ENCODE data around the gene ZNF397. TPM values are rescaled to one million over a fixed set of nuclear protein-coding genes. Genes with fewer than 3 reads are reported as not detected.

ZNF397 gene
- polyA plus RNA-seq, 3 donors: 3.6 to 6.6 (median 3.6) TPM

GRCh38 chr18:35192415-35192814 is 48.4 kb upstream of the ZNF397 start:
- Histone ChIP-seq H3K9ac (ENCODE audit: insufficient read depth, low read length, poor library complexity, severe bottlenecking) (no peak overlapping the region), H3K4me3 (replicated peaks in 1 of 3; ENCODE audit: low read depth in 2 of 3, low read length in 3 of 3) (no peak overlapping the region), H3K27me3 (ENCODE audit: control insufficient read depth in 2 of 2, insufficient read depth in 2 of 2, low read length in 2 of 2) (no peaks in the 10 kb centered on the region), H3K27ac (ENCODE audit: low read depth in 1 of 2, low read length in 2 of 2) (no peak overlapping the region), H3K36me3 (replicated peaks in 1 of 2; ENCODE audit: control insufficient read depth in 1 of 2, insufficient read depth in 2 of 2, low read length in 2 of 2) (no peaks in the 10 kb centered on the region), H3K79me2 (ENCODE audit: insufficient read depth, low read length) (no peaks in the 10 kb centered on the region), H3K4me1 (ENCODE audit: control insufficient read depth in 1 of 2, insufficient read depth in 2 of 2, low read length in 2 of 2) (no peaks in the 10 kb centered on the region), H3K9me3 (replicated peaks in 1 of 2; ENCODE audit: control insufficient read depth in 1 of 2, insufficient read depth in 1 of 2, low read length in 2 of 2) (no peaks in the 10 kb centered on the region), H3K4me2 (replicated peaks; ENCODE audit: extremely low read depth, low read length, poor library complexity, severe bottlenecking) (no peak overlapping the region), H4K20me1 (ENCODE audit: insufficient read depth, low read length) (no peaks in the 10 kb centered on the region), H2AFZ (ENCODE audit: insufficient read depth, low read depth, low read length, poor library complexity, severe bottlenecking) (no peak overlapping the region)
- intact Hi-C loops (cut with micrococcal nuclease): no loop called here
- Mint-ChIP-seq H3K36me3 (no peaks in the 10 kb centered on the region), H3K4me1 (no peaks in the 10 kb centered on the region), H3K27me3 (ENCODE audit: low read depth in 3 of 3) (no peaks in the 10 kb centered on the region), H3K9me3 (no peaks in the 10 kb centered on the region), H3K4me3 (no peak overlapping the region), H3K27ac (no peak overlapping the region)
- TF ChIP-seq, protein P1, sequence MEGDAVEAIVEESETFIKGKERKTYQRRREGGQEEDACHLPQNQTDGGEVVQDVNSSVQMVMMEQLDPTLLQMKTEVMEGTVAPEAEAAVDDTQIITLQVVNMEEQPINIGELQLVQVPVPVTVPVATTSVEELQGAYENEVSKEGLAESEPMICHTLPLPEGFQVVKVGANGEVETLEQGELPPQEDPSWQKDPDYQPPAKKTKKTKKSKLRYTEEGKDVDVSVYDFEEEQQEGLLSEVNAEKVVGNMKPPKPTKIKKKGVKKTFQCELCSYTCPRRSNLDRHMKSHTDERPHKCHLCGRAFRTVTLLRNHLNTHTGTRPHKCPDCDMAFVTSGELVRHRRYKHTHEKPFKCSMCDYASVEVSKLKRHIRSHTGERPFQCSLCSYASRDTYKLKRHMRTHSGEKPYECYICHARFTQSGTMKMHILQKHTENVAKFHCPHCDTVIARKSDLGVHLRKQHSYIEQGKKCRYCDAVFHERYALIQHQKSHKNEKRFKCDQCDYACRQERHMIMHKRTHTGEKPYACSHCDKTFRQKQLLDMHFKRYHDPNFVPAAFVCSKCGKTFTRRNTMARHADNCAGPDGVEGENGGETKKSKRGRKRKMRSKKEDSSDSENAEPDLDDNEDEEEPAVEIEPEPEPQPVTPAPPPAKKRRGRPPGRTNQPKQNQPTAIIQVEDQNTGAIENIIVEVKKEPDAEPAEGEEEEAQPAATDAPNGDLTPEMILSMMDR (IDR thresholded peaks at IDR 0.05): no peak
- no peak for DNase-seq
- 97% methylated on average over 3 of the region's 4 CpGs for WGBS (ENCODE audit: insufficient coverage)

GRCh38 chr18:35193316-35193715 is 47.5 kb upstream of the ZNF397 start:
- Mint-ChIP-seq H3K4me1 (no peaks in the 10 kb centered on the region), H3K4me3 (no peak overlapping the region), H3K27me3 (ENCODE audit: low read depth in 3 of 3) (no peaks in the 10 kb centered on the region), H3K9me3 (no peaks in the 10 kb centered on the region), H3K36me3 (no peaks in the 10 kb centered on the region), H3K27ac (no peak overlapping the region)
- H3K9ac ChIP-seq (ENCODE audit: insufficient read depth, low read length, poor library complexity, severe bottlenecking): no peak overlapping the region
- TF ChIP-seq, protein P1 (IDR thresholded peaks at IDR 0.05): no peak
- no peaks in the 10 kb centered on the region for H3K36me3 ChIP-seq (replicated peaks in 1 of 2; ENCODE audit: control insufficient read depth in 1 of 2, insufficient read depth in 2 of 2, low read length in 2 of 2)
- H3K4me2 ChIP-seq (replicated peaks; ENCODE audit: extremely low read depth, low read length, poor library complexity, severe bottlenecking): no peak overlapping the region
- no peaks in the 10 kb centered on the region for H4K20me1 ChIP-seq (ENCODE audit: insufficient read depth, low read length)
- H3K27me3 ChIP-seq (ENCODE audit: control insufficient read depth in 2 of 2, insufficient read depth in 2 of 2, low read length in 2 of 2): no peaks in the 10 kb centered on the region
- intact Hi-C loops (cut with micrococcal nuclease): no loop called here
- H3K9me3 ChIP-seq (replicated peaks in 1 of 2; ENCODE audit: control insufficient read depth in 1 of 2, insufficient read depth in 1 of 2, low read length in 2 of 2): no peaks in the 10 kb centered on the region
- WGBS (ENCODE audit: insufficient coverage): no CpG with 5 or more reads among the region's 1 CpG
- H3K79me2 ChIP-seq (ENCODE audit: insufficient read depth, low read length): no peaks in the 10 kb centered on the region
- H3K4me3 ChIP-seq (replicated peaks in 1 of 3; ENCODE audit: low read depth in 2 of 3, low read length in 3 of 3): no peak overlapping the region
- no peak for DNase-seq
- no peak overlapping the region for H2AFZ ChIP-seq (ENCODE audit: insufficient read depth, low read depth, low read length, poor library complexity, severe bottlenecking)
- no peak overlapping the region for H3K27ac ChIP-seq (ENCODE audit: low read depth in 1 of 2, low read length in 2 of 2)
- no peaks in the 10 kb centered on the region for H3K4me1 ChIP-seq (ENCODE audit: control insufficient read depth in 1 of 2, insufficient read depth in 2 of 2, low read length in 2 of 2)
